Heart left ventricle (tissue), 16 donors: ENCODE data around the gene RGMA. TPM values are rescaled to one million over a fixed set of nuclear protein-coding genes. Genes with fewer than 3 reads are reported as not detected.

Source experiments
- ATAC-seq, 4 donors: fragments of 200-7000 bp; cut with Tn5 transposase; one replicate each; pipeline ENCODE4 v1.9.1; 2020 to 2022; ENCODE audit warnings: moderate library complexity in 4 of 4, mild to moderate bottlenecking in 3 of 4, moderate number of reproducible peaks in 1 of 4
- DNase-seq, 5 donors: peaks; one replicate each; pipeline ENCODE4 v3.0.0-alpha.2; 2020
- H3K27ac ChIP-seq, 12 donors: fragments of 200-600 bp; sonication (generic) in 4 of 12; one replicate each; pipeline versions ENCODE4 v1.5.0 to v1.8.0; 2016 to 2022; ENCODE audit warnings: mild to moderate bottlenecking in 2 of 12
- H3K27me3 ChIP-seq, 9 donors: fragments of 200-600 bp; sonication (generic) in 2 of 9; one replicate each; pipeline versions ENCODE4 v1.5.1 to v1.8.0; 2016 to 2022; ENCODE audit warnings: mild to moderate bottlenecking in 3 of 9
- H3K36me3 ChIP-seq, 9 donors: fragments of 200-600 bp; sonication (generic) in 2 of 9; one replicate each; pipeline versions ENCODE4 v1.5.0 to v1.8.0; 2018 to 2022; ENCODE audit warnings: mild to moderate bottlenecking in 2 of 9
- H3K4me1 ChIP-seq, 12 donors: fragments of 200-600 bp; sonication (generic) in 4 of 12; one replicate each; pipeline versions ENCODE4 v1.5.0 to v1.8.0; 2016 to 2022; ENCODE audit warnings: mild to moderate bottlenecking in 3 of 12
- H3K4me3 ChIP-seq, 12 donors: fragments of 200-600 bp; sonication (generic) in 4 of 12; one replicate each; pipeline versions ENCODE4 v1.5.0 to v1.8.0; 2017 to 2022; ENCODE audit warnings: mild to moderate bottlenecking in 9 of 12, moderate library complexity in 4 of 12
- H3K9me3 ChIP-seq, 12 donors: fragments of 200-600 bp; sonication (generic) in 4 of 12; one replicate each; pipeline versions ENCODE4 v1.5.0 to v1.8.0; 2016 to 2022; ENCODE audit warnings: mild to moderate bottlenecking in 1 of 12
- POLR2A ChIP-seq, 2 donors: fragments of 450-650 bp; IDR thresholded peaks; one replicate each; pipeline ENCODE4 v1.6.1; 2017; ENCODE audit warnings: antibody characterized with exemption in 2 of 2, mild to moderate bottlenecking in 2 of 2, moderate library complexity in 2 of 2
- WGBS, 4 donors: extraction: QIAGEN DNeasy Blood & Tissue Kit in 2 of 4; methylation state at CpG; one replicate each; pipeline versions ENCODE4 v1.1.5 to v1.1.7; 2013 to 2018; 5-methylcytosine and 5-hydroxymethylcytosine counted together
- intact Hi-C, 10 donors: fragments of 100-400 bp; cut with DNase I; formaldehyde crosslinking; loops; one replicate each; pipeline versions ENCODE4 v1.11.1 to v1.14.2; 2022
- polyA plus RNA-seq, 2 donors: library from polyadenylated mRNA; stranded (reverse); fragments of 200-250 nt; gene quantifications; one replicate each; pipeline ENCODE4 v1.2.3, GENCODE V29; 2013
- total RNA-seq, 9 donors: library from RNA; depleted of rRNA in 2 of 9; stranded (reverse); fragments of >200 nt in 2 of 9; fragmentation: NEBNext Ultra II Directional in 3 of 9; extraction: Animal tissue kit (Norgen Biotek cat#: 25700) in 3 of 9; gene quantifications; one replicate each; pipeline versions ENCODE4 v1.1.0 to v1.2.4, GENCODE V29; 2016 to 2023
- TF ChIP-seq, protein P1 (sequence below), 12 donors: fragments of 200-600 bp; sonication (generic) in 4 of 12; IDR thresholded peaks; one replicate each; pipeline versions ENCODE4 v1.5.0 to v1.8.0; 2018 to 2022; ENCODE audit warnings: antibody characterized with exemption in 12 of 12, mild to moderate bottlenecking in 5 of 12
- donor health status: ischemic (EF 13 %, LVEDD 7.1; RV severe dilation, severe dysfunction).
- donor health status: healthy with polysubstance abuse.
- donor health status: DM: no; HTN: yes; CAD: no.
- donor health status: DM: no; HTN: no; CAD: no.
- donor health status: ischemic (EF 25% LVEDD 6.9; RV normal size, moderate dysfunction).
- donor health status: ischemic (EF 25% LVEDD 5.7; RV mildly dilated, moderate dysfunction).
- donor health status: healthy.
- donor health status: DM: yes; HTN: yes; CAD: no.
- donor health status: ischemic (EF 35%, LVEDD 5.7; RV mildly dilated, moderate dysfunction).
- donor health status: nonischemic (EF 11% LVEDD 7.7; RV severe dilation, severe dysfunction).
- donor health status: DM: yes; HTN: yes; CAD: no.
- donor health status: PGD.
- donor health status: ischemic (EF 29% LVEDD 5.4; RV normal size, mild dysfunction).
- donor health status: nonischemic (EF 23%, LVEDD 6.1; RV moderate dilation, normal function).

The RGMA gene
- total and polyA plus RNA-seq, 11 donors = 4.7 to 20.8 (median 14.8) TPM

DNA sequence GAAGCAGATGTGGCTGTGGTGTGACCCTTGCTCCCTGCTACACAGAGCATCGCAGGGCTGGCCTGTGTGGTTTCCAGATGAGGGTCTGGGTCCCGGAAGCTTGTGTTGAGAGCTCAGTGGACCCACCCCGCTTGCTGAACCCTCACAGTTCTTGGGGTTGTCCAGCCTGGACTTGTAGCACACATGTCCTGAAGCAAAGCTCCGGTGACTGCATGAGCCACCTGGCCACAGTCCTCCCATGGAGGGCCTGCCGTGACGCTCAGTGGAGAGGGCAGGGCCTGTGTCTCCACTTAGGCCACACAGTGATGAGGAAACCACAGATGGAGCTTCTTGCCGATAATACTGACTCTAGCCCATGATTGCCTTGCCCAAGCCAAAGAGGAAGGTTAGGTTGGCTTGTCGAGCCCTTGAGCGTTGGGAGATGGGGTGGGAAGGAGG, 62.6 kb downstream of the RGMA start:
- 88 to 92% (median 90%) methylated on average over 7 to 9 of the region's 9 CpGs for WGBS, 4 donors
- ATAC-seq = no peak
- H3K36me3 ChIP-seq = peaks cover 0 to 66% (median 61%) of the 10 kb centered on the region in 9 donors
- no peak for DNase-seq
- no peak overlapping the region for H3K4me3 ChIP-seq
- intact Hi-C loops = loop anchor here in 2 of 10 donors (10.0 kb wide), 2 partner anchors 232 to 1298 kb away; no protein-coding TSS in a partner anchor
- H3K27ac ChIP-seq = peak overlapping the region in 3 of 12 donors; percentile 15 to 96 (median 83)
- no peaks in the 10 kb centered on the region for H3K27me3 ChIP-seq
- peaks cover 0 to 74% (median 47%) of the 10 kb centered on the region in 12 donors for H3K4me1 ChIP-seq
- TF ChIP-seq, protein P1, sequence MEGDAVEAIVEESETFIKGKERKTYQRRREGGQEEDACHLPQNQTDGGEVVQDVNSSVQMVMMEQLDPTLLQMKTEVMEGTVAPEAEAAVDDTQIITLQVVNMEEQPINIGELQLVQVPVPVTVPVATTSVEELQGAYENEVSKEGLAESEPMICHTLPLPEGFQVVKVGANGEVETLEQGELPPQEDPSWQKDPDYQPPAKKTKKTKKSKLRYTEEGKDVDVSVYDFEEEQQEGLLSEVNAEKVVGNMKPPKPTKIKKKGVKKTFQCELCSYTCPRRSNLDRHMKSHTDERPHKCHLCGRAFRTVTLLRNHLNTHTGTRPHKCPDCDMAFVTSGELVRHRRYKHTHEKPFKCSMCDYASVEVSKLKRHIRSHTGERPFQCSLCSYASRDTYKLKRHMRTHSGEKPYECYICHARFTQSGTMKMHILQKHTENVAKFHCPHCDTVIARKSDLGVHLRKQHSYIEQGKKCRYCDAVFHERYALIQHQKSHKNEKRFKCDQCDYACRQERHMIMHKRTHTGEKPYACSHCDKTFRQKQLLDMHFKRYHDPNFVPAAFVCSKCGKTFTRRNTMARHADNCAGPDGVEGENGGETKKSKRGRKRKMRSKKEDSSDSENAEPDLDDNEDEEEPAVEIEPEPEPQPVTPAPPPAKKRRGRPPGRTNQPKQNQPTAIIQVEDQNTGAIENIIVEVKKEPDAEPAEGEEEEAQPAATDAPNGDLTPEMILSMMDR (IDR thresholded peaks at IDR 0.05) = no peak
- TF ChIP-seq POLR2A (IDR thresholded peaks at IDR 0.05) = no peak
- H3K9me3 ChIP-seq = no peaks in the 10 kb centered on the region

GRCh38 chr15:93025625-93025982, 63.4 kb downstream of the RGMA start:
- no peaks in the 10 kb centered on the region for H3K9me3 ChIP-seq
- H3K36me3 ChIP-seq = peaks cover 0 to 74% (median 69%) of the 10 kb centered on the region in 9 donors
- ATAC-seq (no peak), DNase-seq (no peak)
- 71 to 88% (median 76%) methylated on average over 1 of the region's 1 CpG for WGBS, 4 donors
- peak overlapping the region in 3 of 12 donors; percentile 5 to 96 (median 83) for H3K27ac ChIP-seq
- intact Hi-C loops = loop anchor here in 2 of 10 donors (10.0 kb wide), 2 partner anchors 231 to 1299 kb away; no protein-coding TSS in a partner anchor
- H3K4me1 ChIP-seq = peaks cover 0 to 78% (median 42%) of the 10 kb centered on the region in 12 donors
- no peak for TF ChIP-seq POLR2A (IDR thresholded peaks at IDR 0.05)
- TF ChIP-seq, protein P1 (IDR thresholded peaks at IDR 0.05) = no peak
- no peak overlapping the region for H3K4me3 ChIP-seq
- H3K27me3 ChIP-seq = no peaks in the 10 kb centered on the region

DNA sequence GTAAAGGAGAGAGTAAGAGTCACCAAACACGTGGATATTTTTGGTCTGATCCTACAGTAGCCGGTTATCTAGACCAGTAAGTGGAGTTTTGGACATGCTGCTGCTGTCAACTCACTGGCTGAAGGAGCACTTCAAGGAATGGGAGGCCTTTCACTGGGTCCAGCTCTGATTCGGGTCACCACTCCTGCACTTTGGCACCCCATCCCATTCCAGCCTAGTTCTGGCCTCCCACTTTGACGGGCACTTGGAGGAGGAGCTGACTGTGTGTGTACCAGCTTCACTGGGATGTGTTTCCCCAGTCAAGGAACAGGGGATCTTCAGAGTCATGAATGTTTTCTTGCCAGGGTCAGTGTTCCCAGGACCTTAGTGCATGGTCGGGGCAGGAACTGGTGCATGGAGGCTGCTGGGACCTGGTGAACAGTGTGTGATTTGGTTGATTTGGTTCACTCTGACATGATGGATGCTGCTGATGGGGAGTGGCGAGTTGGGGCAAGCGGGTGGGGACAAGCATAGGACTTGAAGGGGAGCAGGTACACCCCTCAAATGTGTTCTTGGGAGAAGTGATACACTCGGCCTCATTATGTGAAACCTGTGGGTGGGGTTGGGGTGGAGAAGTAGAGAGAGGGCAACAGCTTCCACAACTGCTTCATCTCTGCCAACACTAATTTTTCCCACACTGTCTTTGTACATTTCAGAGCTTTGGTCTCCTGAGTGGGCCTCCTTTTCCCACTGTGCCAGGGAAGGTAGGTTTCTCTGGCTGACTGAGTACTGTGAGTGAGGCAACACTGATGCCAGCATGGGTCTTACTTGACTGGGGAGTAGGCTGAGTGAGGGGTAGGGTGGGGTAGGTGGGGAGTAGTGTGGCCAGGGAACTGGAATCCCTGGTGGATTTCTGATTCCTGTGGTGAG, 64.0 kb downstream of the RGMA start:
- Histone ChIP-seq H3K4me3 (no peak overlapping the region), H3K9me3 (no peaks in the 10 kb centered on the region), H3K27ac (peak overlapping the region in 4 of 12 donors; percentile 6 to 96 (median 50)), H3K4me1 (peaks cover 0 to 75% (median 36%) of the 10 kb centered on the region in 12 donors), H3K27me3 (no peaks in the 10 kb centered on the region), H3K36me3 (peaks cover 0 to 80% (median 75%) of the 10 kb centered on the region in 9 donors)
- DNase-seq (no peak), ATAC-seq (peak in 1 of 4 donors; percentile 9)
- TF ChIP-seq, protein P1 (IDR thresholded peaks at IDR 0.05) = no peak
- no peak for TF ChIP-seq POLR2A (IDR thresholded peaks at IDR 0.05)
- intact Hi-C loops = loop anchor here in 2 of 10 donors (10.0 kb wide), 2 partner anchors 230 to 1300 kb away; no protein-coding TSS in a partner anchor
- WGBS, 4 donors = 71 to 82% (median 78%) methylated on average over 6 to 8 of the region's 8 CpGs

DNA sequence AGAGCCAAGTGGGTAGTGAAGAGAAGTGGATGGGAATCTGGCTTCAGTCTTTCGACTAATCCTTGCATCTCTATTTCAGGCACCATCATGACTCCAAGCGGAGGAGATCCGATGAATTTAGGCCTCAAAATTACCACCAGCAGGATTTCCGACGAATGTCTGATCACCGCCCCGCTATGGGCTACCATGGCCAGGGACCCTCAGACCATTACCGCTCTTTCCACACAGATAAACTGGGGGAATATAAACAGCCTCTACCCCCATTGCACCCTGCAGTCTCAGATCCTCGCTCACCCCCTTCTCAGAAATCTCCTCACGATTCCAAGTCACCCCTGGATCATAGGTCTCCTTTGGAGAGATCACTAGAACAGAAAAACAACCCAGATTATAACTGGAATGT, 64.7 kb downstream of the RGMA start:
- ATAC-seq (no peak), DNase-seq (no peak)
- no peak for TF ChIP-seq POLR2A (IDR thresholded peaks at IDR 0.05)
- TF ChIP-seq, protein P1 (IDR thresholded peaks at IDR 0.05) = no peak
- Histone ChIP-seq H3K4me1 (peaks cover 0 to 68% (median 29%) of the 10 kb centered on the region in 12 donors), H3K27me3 (no peaks in the 10 kb centered on the region), H3K27ac (peak overlapping the region in 3 of 12 donors; percentile 6 to 22 (median 17)), H3K9me3 (no peaks in the 10 kb centered on the region), H3K4me3 (no peak overlapping the region), H3K36me3 (peaks cover 0 to 87% (median 82%) of the 10 kb centered on the region in 9 donors)
- intact Hi-C loops = loop anchor here in 2 of 10 donors (10.0 kb wide), 2 partner anchors 229 to 1301 kb away; no protein-coding TSS in a partner anchor
- WGBS, 4 donors = 94 to 97% (median 97%) methylated on average over 10 of the region's 10 CpGs
